Measurements from ENCODE around the gene C1orf74. TPM values are rescaled to one million over a fixed set of nuclear protein-coding genes. Genes with fewer than 3 reads are reported as not detected.

C1orf74 gene
- total RNA-seq, 1 donor from 2014 or later, result 0.11 TPM

DNA sequence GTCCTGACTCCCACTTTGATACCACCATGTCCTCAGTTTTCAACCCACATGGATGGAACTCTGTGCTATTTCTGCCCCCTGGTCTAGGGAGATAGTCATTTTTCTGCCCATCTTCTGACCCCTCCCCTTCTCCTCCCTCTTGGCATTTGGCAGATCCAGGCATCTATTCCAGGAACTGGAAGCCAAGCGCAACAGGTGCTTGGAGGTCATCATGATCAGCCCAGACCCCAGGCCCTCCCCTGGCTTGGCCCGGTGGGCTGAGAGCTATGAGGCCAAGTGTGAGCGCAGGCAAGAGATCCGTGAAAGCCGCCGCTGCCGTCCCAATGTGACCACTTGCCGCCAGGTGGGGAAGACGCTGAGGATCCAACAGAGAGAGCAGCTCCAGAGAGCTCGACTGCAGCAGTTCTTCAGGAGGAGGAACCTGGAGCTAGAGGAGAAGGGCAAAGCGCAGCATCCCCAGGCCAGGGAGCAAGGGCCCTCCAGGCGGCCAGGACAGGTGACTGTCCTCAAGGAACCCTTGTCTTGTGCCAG lies 24.5 kb downstream of the C1orf74 start:
- Histone ChIP-seq H3K4me1 (no peaks in the 10 kb centered on the region), H3K4me3 (no peak overlapping the region), H3K27ac (no peak overlapping the region), H3K27me3 (no peaks in the 10 kb centered on the region), H3K9me3 (no peaks in the 10 kb centered on the region), H3K36me3 (no peaks in the 10 kb centered on the region)
- TF ChIP-seq, protein P1, sequence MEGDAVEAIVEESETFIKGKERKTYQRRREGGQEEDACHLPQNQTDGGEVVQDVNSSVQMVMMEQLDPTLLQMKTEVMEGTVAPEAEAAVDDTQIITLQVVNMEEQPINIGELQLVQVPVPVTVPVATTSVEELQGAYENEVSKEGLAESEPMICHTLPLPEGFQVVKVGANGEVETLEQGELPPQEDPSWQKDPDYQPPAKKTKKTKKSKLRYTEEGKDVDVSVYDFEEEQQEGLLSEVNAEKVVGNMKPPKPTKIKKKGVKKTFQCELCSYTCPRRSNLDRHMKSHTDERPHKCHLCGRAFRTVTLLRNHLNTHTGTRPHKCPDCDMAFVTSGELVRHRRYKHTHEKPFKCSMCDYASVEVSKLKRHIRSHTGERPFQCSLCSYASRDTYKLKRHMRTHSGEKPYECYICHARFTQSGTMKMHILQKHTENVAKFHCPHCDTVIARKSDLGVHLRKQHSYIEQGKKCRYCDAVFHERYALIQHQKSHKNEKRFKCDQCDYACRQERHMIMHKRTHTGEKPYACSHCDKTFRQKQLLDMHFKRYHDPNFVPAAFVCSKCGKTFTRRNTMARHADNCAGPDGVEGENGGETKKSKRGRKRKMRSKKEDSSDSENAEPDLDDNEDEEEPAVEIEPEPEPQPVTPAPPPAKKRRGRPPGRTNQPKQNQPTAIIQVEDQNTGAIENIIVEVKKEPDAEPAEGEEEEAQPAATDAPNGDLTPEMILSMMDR (IDR thresholded peaks at IDR 0.05), result no peak
- intact Hi-C loops (cut with DNase I), result no loop called here
- DNase-seq (ENCODE audit: low spot score in 2 of 2), result no peak

DNA sequence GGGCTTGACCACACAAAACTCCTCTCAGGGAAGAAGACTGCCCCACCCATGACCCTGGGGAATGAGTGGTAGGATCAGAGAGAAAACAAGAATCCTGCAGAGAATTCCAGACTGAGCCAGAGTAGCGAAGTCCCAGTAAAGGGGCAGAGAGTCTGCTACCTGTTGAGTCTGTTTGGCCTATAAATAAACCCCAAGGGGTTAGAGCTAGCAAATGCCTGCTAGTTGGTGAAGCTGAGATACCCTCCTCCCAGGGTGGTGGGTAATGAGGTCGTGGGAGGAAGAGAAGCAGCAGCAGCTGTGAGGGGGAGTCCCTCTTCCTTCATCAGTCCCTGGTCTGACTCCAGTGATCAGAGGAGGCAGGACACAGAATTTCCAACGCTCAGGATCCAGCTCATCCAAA lies 26.0 kb downstream of the C1orf74 start:
- no peaks in the 10 kb centered on the region for H3K27me3 ChIP-seq
- H3K9me3 ChIP-seq, result no peaks in the 10 kb centered on the region
- no peak overlapping the region for H3K27ac ChIP-seq
- intact Hi-C loops (cut with DNase I), result no loop called here
- H3K4me3 ChIP-seq, result no peak overlapping the region
- TF ChIP-seq, protein P1 (IDR thresholded peaks at IDR 0.05), result no peak
- no peak for DNase-seq (ENCODE audit: low spot score in 2 of 2)
- no peaks in the 10 kb centered on the region for H3K4me1 ChIP-seq
- H3K36me3 ChIP-seq, result no peaks in the 10 kb centered on the region

DNA sequence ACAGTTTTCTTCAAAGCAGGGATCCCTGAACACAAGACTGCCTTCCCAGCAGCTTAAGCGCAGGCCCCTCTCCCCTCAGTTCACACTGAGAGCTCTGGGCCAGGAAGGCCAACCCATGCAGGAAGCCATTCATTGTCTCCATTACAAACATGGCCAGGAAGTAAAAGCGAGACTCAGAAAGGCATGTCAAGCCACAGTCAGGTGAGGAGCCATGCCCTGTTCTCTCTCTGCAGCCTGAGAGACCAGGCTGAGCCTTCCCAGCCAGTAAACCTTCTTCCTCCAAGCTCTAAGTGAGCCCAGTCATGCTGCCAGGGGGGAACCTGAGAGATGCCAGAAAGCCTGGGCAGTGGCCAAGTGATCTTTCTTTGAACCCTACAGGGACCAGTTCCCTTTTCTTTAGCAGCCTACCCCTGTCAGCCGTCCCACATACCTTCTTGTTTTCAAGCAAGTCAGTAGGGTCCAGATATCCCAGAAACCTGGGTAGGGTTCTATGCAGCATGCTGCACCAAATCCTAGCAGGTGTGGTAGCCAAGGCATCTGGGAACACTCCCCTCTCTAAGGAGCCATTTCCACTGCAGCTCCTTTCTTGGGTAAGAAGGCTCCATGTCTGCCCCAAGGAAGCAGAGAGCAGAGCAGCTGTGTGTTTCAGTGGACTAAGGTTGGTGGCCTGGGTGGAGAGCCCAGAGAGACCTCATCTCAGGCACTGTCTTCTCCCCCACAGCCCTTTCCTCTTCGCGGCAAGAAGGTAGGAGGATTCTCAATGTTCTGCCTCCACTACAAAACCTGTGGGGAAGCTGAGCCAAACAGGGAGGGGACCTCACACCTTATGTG lies 27.5 kb downstream of the C1orf74 start:
- no peak for DNase-seq (ENCODE audit: low spot score in 2 of 2)
- intact Hi-C loops (cut with DNase I), result no loop called here
- Histone ChIP-seq H3K36me3 (no peaks in the 10 kb centered on the region), H3K4me3 (no peak overlapping the region), H3K4me1 (no peaks in the 10 kb centered on the region), H3K27me3 (no peaks in the 10 kb centered on the region), H3K9me3 (no peaks in the 10 kb centered on the region), H3K27ac (no peak overlapping the region)
- TF ChIP-seq, protein P1 (IDR thresholded peaks at IDR 0.05), result no peak

DNA sequence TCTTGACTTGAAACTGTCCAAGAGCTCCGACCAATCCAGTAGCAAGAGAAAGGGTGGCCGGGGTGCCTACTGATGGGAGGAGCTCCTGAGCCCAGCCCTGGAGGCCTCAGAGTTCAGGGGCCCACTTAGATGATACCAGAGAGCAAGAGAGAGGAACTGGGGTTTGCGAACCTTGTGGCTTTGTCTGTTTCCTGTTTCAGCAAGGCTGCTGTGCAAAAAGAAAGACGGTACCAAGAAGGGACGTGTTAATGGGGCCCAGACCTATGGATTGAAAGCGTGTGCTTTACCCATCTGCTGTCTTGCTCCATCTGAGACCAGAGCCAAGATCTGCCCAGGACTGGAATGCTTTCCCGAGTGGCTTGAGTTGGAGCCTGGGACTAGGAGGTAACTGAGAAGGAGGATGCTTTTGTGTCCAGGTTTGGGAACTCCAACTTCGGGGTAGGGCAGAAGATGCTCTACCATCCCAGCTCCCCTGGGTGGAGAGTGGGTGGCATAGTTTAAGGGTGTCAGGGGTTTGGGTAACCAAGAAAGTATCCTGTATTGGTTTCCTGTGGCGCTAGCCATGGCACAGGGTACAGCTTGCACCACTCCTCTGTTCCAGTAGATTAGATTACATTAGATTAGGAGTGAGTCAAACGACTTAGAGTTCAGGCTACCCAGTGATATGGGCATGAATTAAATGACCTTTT lies 28.3 kb downstream of the C1orf74 start, which contains the start of gene TRAF3IP3:
TRAF3IP3 (plus strand) TSS at position 128 of the 689 bp plus-strand sequence. CDS start 3,987 bp downstream, outside the sequence.
- Histone ChIP-seq H3K36me3 (no peaks in the 10 kb centered on the region), H3K9me3 (no peaks in the 10 kb centered on the region), H3K27me3 (no peaks in the 10 kb centered on the region), H3K27ac (no peak within 1 kb of the TSS), H3K4me1 (no peaks in the 10 kb centered on the region), H3K4me3 (no peak within 1 kb of the TSS)
- TF ChIP-seq, protein P1 (IDR thresholded peaks at IDR 0.05), result no peak
- DNase-seq (ENCODE audit: low spot score in 2 of 2), result peak; percentile 13 to 71
- intact Hi-C loops (cut with DNase I), result no loop called here

DNA sequence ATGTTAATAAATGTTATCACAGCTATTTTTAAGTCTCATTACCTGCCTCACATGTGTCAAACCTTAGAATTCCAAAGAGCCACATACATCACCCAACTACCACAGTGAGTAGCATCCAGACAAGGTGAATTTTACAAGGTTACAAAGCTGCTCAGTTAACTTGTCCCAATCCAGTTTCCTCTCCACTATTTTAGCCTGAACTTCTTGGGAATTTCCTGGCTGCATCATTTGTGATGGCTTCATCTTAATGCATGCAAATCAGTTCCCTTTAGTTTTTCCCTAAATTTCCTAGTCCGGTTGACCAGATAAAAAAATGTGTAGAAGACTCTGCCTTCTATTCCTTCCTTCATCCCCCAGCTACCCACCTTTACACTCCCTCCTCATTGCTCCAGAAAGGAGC lies 29.1 kb downstream of the C1orf74 start:
- H3K4me1 ChIP-seq, result no peaks in the 10 kb centered on the region
- no peak overlapping the region for H3K27ac ChIP-seq
- H3K36me3 ChIP-seq, result no peaks in the 10 kb centered on the region
- H3K27me3 ChIP-seq, result no peaks in the 10 kb centered on the region
- TF ChIP-seq, protein P1 (IDR thresholded peaks at IDR 0.05), result no peak
- intact Hi-C loops (cut with DNase I), result no loop called here
- no peak for DNase-seq (ENCODE audit: low spot score in 2 of 2)
- H3K9me3 ChIP-seq, result no peaks in the 10 kb centered on the region
- no peak overlapping the region for H3K4me3 ChIP-seq
